Measurements from ENCODE around the gene KNSTRN.

KNSTRN gene

GRCh38 chr15:40344631-40345120, 37.8 kb upstream of the KNSTRN start:
- Mint-ChIP-seq H3K27ac (no peak overlapping the region), H3K9me3 (no peaks in the 10 kb centered on the region), H3K4me3 (no peak overlapping the region), H3K4me1 (peaks cover 28% of the 10 kb centered on the region), H3K36me3 (ENCODE audit: low read depth) (no peaks in the 10 kb centered on the region), H3K27me3 (ENCODE audit: low read depth, poor library complexity) (peaks cover 12% of the 10 kb centered on the region)
- DNase-seq: peak; percentile 69
- peak; percentile 62 for TF ChIP-seq CTCF (IDR thresholded peaks at IDR 0.05)

- peaks cover 21% of the 10 kb centered on the region for H3K4me1 Mint-ChIP-seq
- DNase-seq: no peak
- TF ChIP-seq CTCF (IDR thresholded peaks at IDR 0.05): no peak
- no peaks in the 10 kb centered on the region for H3K36me3 Mint-ChIP-seq (ENCODE audit: low read depth)
- peaks cover 10% of the 10 kb centered on the region for H3K27me3 Mint-ChIP-seq (ENCODE audit: low read depth, poor library complexity)
- no peaks in the 10 kb centered on the region for H3K9me3 Mint-ChIP-seq
- H3K27ac Mint-ChIP-seq: no peak overlapping the region
- no peak overlapping the region for H3K4me3 Mint-ChIP-seq
Measured at GRCh38 chr15:40345225-40345866, 37.2 kb upstream of the KNSTRN start.

- DNase-seq: no peak
- no peak overlapping the region for H3K27ac Mint-ChIP-seq
- H3K36me3 Mint-ChIP-seq (ENCODE audit: low read depth): no peaks in the 10 kb centered on the region
- no peaks in the 10 kb centered on the region for H3K9me3 Mint-ChIP-seq
- H3K4me3 Mint-ChIP-seq: no peak overlapping the region
- H3K4me1 Mint-ChIP-seq: peaks cover 15% of the 10 kb centered on the region
- peaks cover 10% of the 10 kb centered on the region for H3K27me3 Mint-ChIP-seq (ENCODE audit: low read depth, poor library complexity)
- TF ChIP-seq CTCF (IDR thresholded peaks at IDR 0.05): no peak
Measured at GRCh38 chr15:40345867-40346578, 36.5 kb upstream of the KNSTRN start.

GRCh38 chr15:40346579-40347558, 35.7 kb upstream of the KNSTRN start:
- H3K27me3 Mint-ChIP-seq (ENCODE audit: low read depth, poor library complexity): peaks cover 8% of the 10 kb centered on the region
- H3K4me1 Mint-ChIP-seq: peaks cover 10% of the 10 kb centered on the region
- no peaks in the 10 kb centered on the region for H3K9me3 Mint-ChIP-seq
- H3K27ac Mint-ChIP-seq: no peak overlapping the region
- DNase-seq: no peak
- TF ChIP-seq CTCF (IDR thresholded peaks at IDR 0.05): no peak
- H3K36me3 Mint-ChIP-seq (ENCODE audit: low read depth): no peaks in the 10 kb centered on the region
- no peak overlapping the region for H3K4me3 Mint-ChIP-seq

GRCh38 chr15:40347559-40348473, 34.7 kb upstream of the KNSTRN start:
- peaks cover 8% of the 10 kb centered on the region for H3K27me3 Mint-ChIP-seq (ENCODE audit: low read depth, poor library complexity)
- no peak overlapping the region for H3K4me3 Mint-ChIP-seq
- no peaks in the 10 kb centered on the region for H3K36me3 Mint-ChIP-seq (ENCODE audit: low read depth)
- H3K4me1 Mint-ChIP-seq: peaks cover 15% of the 10 kb centered on the region
- no peak for DNase-seq
- no peak for TF ChIP-seq CTCF (IDR thresholded peaks at IDR 0.05)
- H3K9me3 Mint-ChIP-seq: no peaks in the 10 kb centered on the region
- no peak overlapping the region for H3K27ac Mint-ChIP-seq
